IPS DF 19.7 (cell line): Measurements from ENCODE around the gene CAB39.
A peak's percentile ranks its signal among the peaks of the same experiment; 100 is the strongest.

Source experiments
- DNase-seq: peaks from one replicate; pipeline ENCODE4 v3.0.0-alpha.2; 2013; ENCODE audit warnings: low read depth, low spot score

The CAB39 gene

GRCh38 chr2:230819433-230819832 lies 106.8 kb downstream of the CAB39 start:
- no peak for DNase-seq

GRCh38 chr2:230821261-230821990 lies 108.8 kb downstream of the CAB39 start:
- DNase-seq: no peak

GRCh38 chr2:230821991-230822520 lies 109.4 kb downstream of the CAB39 start:
- DNase-seq: no peak

DNA sequence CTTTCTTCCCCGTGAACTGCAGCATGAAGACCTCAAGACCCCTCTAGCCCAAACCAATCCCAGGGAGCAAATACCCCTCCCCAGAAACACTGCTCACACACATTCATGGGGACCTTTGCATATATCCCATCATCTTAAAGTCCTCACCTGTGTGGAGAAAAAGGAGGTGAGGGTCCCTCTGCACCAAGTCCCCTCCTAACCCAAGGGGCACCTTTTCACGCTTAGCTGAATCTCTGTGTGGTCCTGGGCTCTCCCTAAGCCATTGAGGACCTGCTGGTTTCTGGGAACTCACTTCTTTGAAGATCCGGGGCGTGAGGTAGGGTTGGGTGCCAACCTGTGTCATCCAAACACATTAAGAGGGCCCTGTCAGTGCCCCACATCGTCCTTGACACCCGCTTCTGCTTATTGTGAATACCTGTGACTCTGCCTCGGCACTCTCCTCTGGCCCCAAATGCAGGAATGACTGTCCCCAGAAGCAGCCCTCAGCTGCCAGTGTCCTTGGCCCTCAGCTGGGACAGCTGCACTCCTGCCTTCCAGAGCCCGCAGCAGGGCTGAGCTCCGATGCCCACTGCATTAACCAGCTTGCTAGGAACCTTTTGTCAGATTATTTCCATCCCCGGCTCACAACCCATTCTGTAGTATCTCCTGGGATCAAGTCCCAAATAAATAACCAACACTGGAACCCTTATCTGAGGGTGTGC lies 110.8 kb downstream of the CAB39 start:
- no peak for DNase-seq

DNA sequence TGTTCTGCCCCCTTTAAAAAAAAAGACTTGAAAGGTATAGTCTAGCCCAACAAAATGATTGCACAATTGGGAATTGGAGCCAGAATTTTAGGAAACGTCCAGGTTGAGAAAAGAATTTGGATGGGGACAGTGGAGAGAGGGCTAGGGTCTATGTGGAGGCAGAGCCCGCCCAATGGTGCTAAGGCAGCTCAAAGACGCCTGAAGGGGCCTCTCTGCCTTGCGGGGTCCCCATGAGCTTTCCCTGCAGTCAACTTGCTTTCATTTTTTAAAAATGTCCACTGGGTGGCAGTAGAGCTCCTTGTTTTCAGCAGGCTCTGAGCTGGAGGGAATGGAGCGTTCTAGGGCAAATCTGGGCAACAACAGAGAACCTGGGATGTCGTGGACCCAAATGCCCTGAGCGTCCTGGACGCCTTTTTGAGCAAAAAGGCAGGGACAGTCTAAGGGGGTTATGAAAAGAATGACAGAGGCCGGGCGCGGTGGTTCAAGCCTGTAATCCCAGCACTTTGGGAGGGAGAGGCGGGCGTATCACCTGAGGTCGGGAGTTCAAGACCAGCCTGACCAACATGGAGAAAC lies 111.8 kb downstream of the CAB39 start:
- DNase-seq: peak; percentile 68

- no peak for DNase-seq
These were observed 112.7 kb downstream of the CAB39 start for GRCh38 chr2:230825354-230825753.

GRCh38 chr2:230827774-230828271 lies 115.2 kb downstream of the CAB39 start:
- no peak for DNase-seq

GRCh38 chr2:230828272-230828961 lies 115.8 kb downstream of the CAB39 start:
- DNase-seq: no peak

DNA sequence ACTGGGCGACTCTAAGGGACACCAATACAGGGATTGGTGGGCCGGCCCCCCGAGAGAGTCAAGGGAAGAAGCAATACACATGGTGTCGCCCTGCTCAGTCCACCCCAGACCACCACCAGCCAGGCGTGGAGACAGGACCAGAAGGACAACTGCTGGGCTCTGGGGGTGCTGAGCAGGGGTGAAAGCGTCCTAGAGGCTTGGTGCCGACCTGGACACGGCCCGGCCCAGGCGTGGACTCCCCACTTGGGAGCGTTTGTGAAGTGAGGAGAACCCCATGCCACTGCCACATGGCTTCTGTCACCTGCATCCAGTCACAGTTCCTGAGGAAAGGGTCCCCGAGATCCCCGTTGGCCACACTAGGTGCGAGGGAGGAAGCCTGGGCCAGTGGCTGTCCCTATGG lies 116.7 kb downstream of the CAB39 start:
- no peak for DNase-seq

- DNase-seq: no peak
These were observed 117.3 kb downstream of the CAB39 start for GRCh38 chr2:230829959-230830358.

GRCh38 chr2:230830428-230830827 lies 117.8 kb downstream of the CAB39 start:
- no peak for DNase-seq

GRCh38 chr2:230840301-230840700 lies 127.7 kb downstream of the CAB39 start:
- no peak for DNase-seq

- DNase-seq: no peak
These were observed 129.8 kb downstream of the CAB39 start for GRCh38 chr2:230842473-230842872.

- no peak for DNase-seq
These were observed 130.5 kb downstream of the CAB39 start for GRCh38 chr2:230843132-230843531.

GRCh38 chr2:230846360-230846759 lies 133.7 kb downstream of the CAB39 start:
- no peak for DNase-seq

GRCh38 chr2:230847883-230848388 lies 135.3 kb downstream of the CAB39 start:
- DNase-seq: no peak

DNA sequence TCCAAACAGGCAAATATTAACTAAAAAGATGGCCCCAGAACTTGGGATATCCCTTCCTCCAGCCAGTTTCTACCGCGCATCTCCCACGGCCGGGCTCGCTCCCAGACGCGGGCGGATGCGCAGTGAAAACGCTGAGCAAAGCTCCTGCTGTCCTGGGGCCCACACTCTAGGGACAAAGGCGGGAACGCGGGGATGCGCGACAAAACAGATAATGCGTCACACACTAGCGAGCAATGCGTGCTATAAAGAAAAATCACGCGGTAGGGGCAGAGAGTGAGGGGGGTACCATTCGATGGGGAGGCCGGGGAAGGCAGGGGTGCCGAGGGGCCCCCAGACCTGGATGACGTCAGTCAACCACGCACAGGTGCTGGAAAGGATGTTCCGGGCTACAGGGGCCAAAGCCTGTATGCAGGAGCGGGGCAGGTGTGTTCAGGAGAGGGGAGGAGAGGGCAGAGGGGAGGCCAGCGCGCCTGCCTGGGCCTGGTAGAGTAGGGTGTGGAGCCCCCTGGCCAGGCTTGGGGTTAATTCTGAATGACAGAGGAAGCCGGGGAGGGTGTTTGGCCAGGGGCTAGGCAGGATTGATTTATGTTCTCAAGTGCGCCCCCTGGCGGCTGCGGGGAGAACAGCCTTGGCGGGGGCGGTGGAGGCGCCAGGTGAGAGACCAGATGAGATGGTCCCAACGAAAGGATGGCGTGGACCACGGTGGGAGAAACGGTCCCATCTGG lies 137.2 kb downstream of the CAB39 start:
- DNase-seq: no peak

DNA sequence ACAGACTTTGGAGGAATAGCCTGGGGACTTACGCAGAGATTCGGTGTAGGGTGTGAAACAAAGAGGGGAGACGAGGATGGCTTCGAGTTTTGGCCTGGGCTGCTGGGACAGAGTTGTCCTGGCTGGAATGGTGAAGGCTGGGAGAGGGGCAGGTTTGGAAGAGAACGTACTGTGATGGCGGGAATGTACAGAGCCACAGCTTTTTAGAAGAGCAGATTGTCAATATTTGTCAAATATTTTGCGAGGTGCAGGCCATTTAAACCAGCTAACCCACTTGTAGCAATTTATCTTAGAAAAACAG lies 137.7 kb downstream of the CAB39 start:
- DNase-seq: no peak

DNA sequence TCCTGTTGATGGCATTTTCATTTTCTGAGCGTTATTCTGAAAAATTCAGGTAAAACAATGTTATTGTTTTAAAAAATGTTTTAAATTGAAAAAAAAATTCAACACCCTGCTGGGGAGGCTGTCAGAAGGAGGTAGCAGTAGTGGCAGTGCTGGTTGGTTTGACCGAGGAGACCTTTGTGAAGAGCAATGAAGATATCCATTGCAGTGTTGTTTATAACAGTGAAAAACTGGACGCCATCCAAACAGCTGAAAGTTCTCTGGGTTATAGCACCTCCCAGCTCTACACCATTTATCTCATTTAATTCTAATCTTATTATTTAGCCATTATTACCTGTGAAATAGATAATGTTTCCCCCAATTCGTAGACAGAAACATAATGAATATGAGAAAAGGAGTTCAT lies 139.5 kb downstream of the CAB39 start:
- no peak for DNase-seq

- DNase-seq: no peak
These were observed 149.1 kb downstream of the CAB39 start for GRCh38 chr2:230861552-230862255.

GRCh38 chr2:230862292-230862691 lies 149.7 kb downstream of the CAB39 start:
- no peak for DNase-seq
